Measurements from ENCODE around the gene WDFY1. TPM values are rescaled to one million over a fixed set of nuclear protein-coding genes. Genes with fewer than 3 reads are reported as not detected.

Gene WDFY1
- total RNA-seq, 1 donor from 2014 or later: 52.6 TPM

DNA sequence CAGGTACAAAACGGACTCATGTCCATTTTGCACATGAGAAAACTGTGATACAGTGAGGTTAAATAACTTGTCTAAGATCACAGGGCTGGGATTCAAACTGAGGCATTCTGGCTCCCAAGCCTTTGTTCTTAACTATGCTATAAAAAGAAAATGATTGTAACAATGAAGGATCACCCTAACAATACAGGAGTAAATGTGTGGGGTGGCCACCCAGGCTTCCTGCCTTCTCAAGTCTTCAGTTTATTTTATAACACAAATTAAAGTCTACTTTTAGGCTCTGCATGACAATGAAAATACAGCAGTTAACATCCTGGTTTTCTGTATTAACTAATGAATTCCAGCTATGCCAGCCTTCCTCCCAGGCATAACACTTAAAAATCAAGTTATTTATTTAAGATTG, 7.6 kb downstream of the WDFY1 start:
- peaks cover 91% of the 10 kb centered on the region for H3K79me2 ChIP-seq (ENCODE audit: insufficient read depth, low read length)
- DNase-seq (ENCODE audit: low read depth) (no peak), FAIRE-seq (no peak)
- no peaks in the 10 kb centered on the region for H3K9me3 ChIP-seq (ENCODE audit: insufficient read depth, low read depth, low read length)
- no peak overlapping the region for H3K9ac ChIP-seq (ENCODE audit: low read length)
- H3K27me3 ChIP-seq (ENCODE audit: insufficient read depth, low read length): no peaks in the 10 kb centered on the region
- peaks cover 33% of the 10 kb centered on the region for H3K4me1 ChIP-seq (ENCODE audit: insufficient read depth, low read length)
- no peaks in the 10 kb centered on the region for H3K9me3 Mint-ChIP-seq (ENCODE audit: unreplicated experiment)
- no peak overlapping the region for H3K27ac ChIP-seq (ENCODE audit: low read depth, low read length)
- H3K4me1 Mint-ChIP-seq (ENCODE audit: low read depth, unreplicated experiment): peaks cover 52% of the 10 kb centered on the region
- no peak overlapping the region for H3K4me3 ChIP-seq (ENCODE audit: insufficient read depth, low read depth, low read length)
- no peak overlapping the region for H3K27ac Mint-ChIP-seq (ENCODE audit: unreplicated experiment)
- TF ChIP-seq, protein P1, sequence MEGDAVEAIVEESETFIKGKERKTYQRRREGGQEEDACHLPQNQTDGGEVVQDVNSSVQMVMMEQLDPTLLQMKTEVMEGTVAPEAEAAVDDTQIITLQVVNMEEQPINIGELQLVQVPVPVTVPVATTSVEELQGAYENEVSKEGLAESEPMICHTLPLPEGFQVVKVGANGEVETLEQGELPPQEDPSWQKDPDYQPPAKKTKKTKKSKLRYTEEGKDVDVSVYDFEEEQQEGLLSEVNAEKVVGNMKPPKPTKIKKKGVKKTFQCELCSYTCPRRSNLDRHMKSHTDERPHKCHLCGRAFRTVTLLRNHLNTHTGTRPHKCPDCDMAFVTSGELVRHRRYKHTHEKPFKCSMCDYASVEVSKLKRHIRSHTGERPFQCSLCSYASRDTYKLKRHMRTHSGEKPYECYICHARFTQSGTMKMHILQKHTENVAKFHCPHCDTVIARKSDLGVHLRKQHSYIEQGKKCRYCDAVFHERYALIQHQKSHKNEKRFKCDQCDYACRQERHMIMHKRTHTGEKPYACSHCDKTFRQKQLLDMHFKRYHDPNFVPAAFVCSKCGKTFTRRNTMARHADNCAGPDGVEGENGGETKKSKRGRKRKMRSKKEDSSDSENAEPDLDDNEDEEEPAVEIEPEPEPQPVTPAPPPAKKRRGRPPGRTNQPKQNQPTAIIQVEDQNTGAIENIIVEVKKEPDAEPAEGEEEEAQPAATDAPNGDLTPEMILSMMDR (IDR thresholded peaks at IDR 0.05; ENCODE audit: insufficient read depth, low read depth, low read length): no peak
- TF ChIP-seq EZH2 (IDR thresholded peaks at IDR 0.05; ENCODE audit: insufficient read depth, low read length): no peak
- peak overlapping the region; percentile 46 for H3K4me2 ChIP-seq (ENCODE audit: low read length)
- peaks cover 8% of the 10 kb centered on the region for H3K36me3 Mint-ChIP-seq (ENCODE audit: low read depth, unreplicated experiment)
- no peak overlapping the region for H2AFZ ChIP-seq (ENCODE audit: low read depth, low read length)
- H3K27me3 Mint-ChIP-seq (ENCODE audit: low read depth, unreplicated experiment): no peaks in the 10 kb centered on the region
- no peaks in the 10 kb centered on the region for H3K36me3 ChIP-seq (ENCODE audit: insufficient read depth, low read length)
- H3K4me3 Mint-ChIP-seq (ENCODE audit: unreplicated experiment): no peak overlapping the region
- peaks cover 69% of the 10 kb centered on the region for H4K20me1 ChIP-seq (ENCODE audit: insufficient read depth, low read length)

DNA sequence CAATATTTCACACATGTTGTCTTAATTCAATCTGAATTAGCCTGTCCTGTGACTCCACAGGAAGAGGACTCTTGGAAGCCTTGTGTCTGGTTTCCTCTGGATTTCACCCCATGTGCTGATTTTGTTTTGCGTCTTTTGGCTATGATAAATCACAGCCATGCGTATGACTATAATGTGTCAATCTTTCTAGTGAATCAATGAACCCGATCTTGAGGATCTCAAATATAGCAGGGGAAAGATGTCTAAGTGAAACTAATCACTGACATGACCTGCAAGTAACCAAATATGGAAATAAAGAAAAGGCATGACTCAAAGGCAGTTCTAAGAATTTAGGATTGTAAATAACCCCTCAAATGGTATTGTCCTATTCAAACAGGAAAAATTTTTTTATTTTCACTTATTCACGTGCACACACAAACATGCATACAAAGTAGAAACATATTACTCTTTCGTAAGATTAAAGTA, 8.2 kb downstream of the WDFY1 start:
- Histone ChIP-seq H2AFZ (ENCODE audit: low read depth, low read length) (no peak overlapping the region), H3K36me3 (ENCODE audit: insufficient read depth, low read length) (no peaks in the 10 kb centered on the region), H3K4me1 (ENCODE audit: insufficient read depth, low read length) (peaks cover 33% of the 10 kb centered on the region), H3K27me3 (ENCODE audit: insufficient read depth, low read length) (no peaks in the 10 kb centered on the region), H3K4me3 (ENCODE audit: insufficient read depth, low read depth, low read length) (peak overlapping the region; percentile 18), H4K20me1 (ENCODE audit: insufficient read depth, low read length) (peaks cover 72% of the 10 kb centered on the region), H3K4me2 (ENCODE audit: low read length) (peak overlapping the region; percentile 46), H3K9ac (ENCODE audit: low read length) (no peak overlapping the region), H3K79me2 (ENCODE audit: insufficient read depth, low read length) (peaks cover 95% of the 10 kb centered on the region), H3K9me3 (ENCODE audit: insufficient read depth, low read depth, low read length) (no peaks in the 10 kb centered on the region), H3K27ac (ENCODE audit: low read depth, low read length) (peak overlapping the region; percentile 12)
- Mint-ChIP-seq H3K4me3 (ENCODE audit: unreplicated experiment) (no peak overlapping the region), H3K27me3 (ENCODE audit: low read depth, unreplicated experiment) (no peaks in the 10 kb centered on the region), H3K27ac (ENCODE audit: unreplicated experiment) (no peak overlapping the region), H3K9me3 (ENCODE audit: unreplicated experiment) (no peaks in the 10 kb centered on the region), H3K4me1 (ENCODE audit: low read depth, unreplicated experiment) (peaks cover 54% of the 10 kb centered on the region), H3K36me3 (ENCODE audit: low read depth, unreplicated experiment) (peaks cover 8% of the 10 kb centered on the region)
- no peak for TF ChIP-seq EZH2 (IDR thresholded peaks at IDR 0.05; ENCODE audit: insufficient read depth, low read length)
- TF ChIP-seq, protein P1 (IDR thresholded peaks at IDR 0.05; ENCODE audit: insufficient read depth, low read depth, low read length): no peak
- FAIRE-seq: no peak
- no peak for DNase-seq (ENCODE audit: low read depth)

DNA sequence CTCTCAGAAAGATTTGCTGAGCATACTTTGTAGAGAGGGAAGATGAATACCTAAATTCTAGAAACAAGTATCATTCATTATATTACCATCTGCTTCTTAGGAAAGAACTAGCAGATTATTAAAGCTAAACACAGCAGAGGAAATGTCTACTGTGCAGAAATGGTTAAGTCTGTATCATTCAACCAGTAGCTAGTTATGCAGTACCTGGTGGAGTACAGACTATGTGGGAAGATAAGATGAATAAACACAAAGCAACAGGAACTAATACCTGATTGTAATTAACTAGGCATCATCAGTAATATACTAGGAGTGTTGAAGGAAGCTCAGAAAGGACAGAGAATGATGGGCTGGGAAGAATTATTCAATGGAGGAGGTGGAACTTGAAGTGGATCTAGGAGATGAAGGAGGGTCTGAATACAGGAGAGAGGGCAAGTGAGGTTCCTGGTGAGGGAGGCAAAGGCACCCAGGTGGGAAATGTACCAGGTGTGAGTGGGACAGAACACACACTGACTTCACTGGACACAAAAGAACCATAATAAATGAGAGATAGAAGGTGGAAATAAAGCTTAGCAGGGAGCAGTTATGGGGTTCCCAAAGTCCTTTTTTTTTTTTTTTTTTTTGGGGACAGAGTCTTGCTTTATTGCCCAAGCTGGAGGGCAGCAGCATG, 9.5 kb downstream of the WDFY1 start:
- DNase-seq (ENCODE audit: low read depth) (no peak), FAIRE-seq (no peak)
- peaks cover 8% of the 10 kb centered on the region for H3K36me3 Mint-ChIP-seq (ENCODE audit: low read depth, unreplicated experiment)
- no peaks in the 10 kb centered on the region for H3K27me3 ChIP-seq (ENCODE audit: insufficient read depth, low read length)
- H3K9me3 Mint-ChIP-seq (ENCODE audit: unreplicated experiment): no peaks in the 10 kb centered on the region
- H3K79me2 ChIP-seq (ENCODE audit: insufficient read depth, low read length): peaks cover 95% of the 10 kb centered on the region
- H3K9me3 ChIP-seq (ENCODE audit: insufficient read depth, low read depth, low read length): no peaks in the 10 kb centered on the region
- peaks cover 71% of the 10 kb centered on the region for H4K20me1 ChIP-seq (ENCODE audit: insufficient read depth, low read length)
- no peak overlapping the region for H3K9ac ChIP-seq (ENCODE audit: low read length)
- peaks cover 24% of the 10 kb centered on the region for H3K4me1 ChIP-seq (ENCODE audit: insufficient read depth, low read length)
- no peak overlapping the region for H3K27ac ChIP-seq (ENCODE audit: low read depth, low read length)
- H3K36me3 ChIP-seq (ENCODE audit: insufficient read depth, low read length): no peaks in the 10 kb centered on the region
- no peak overlapping the region for H3K4me3 Mint-ChIP-seq (ENCODE audit: unreplicated experiment)
- no peak overlapping the region for H3K27ac Mint-ChIP-seq (ENCODE audit: unreplicated experiment)
- TF ChIP-seq, protein P1 (IDR thresholded peaks at IDR 0.05; ENCODE audit: insufficient read depth, low read depth, low read length): no peak
- no peak for TF ChIP-seq EZH2 (IDR thresholded peaks at IDR 0.05; ENCODE audit: insufficient read depth, low read length)
- no peaks in the 10 kb centered on the region for H3K27me3 Mint-ChIP-seq (ENCODE audit: low read depth, unreplicated experiment)
- H3K4me1 Mint-ChIP-seq (ENCODE audit: low read depth, unreplicated experiment): peaks cover 50% of the 10 kb centered on the region
- no peak overlapping the region for H2AFZ ChIP-seq (ENCODE audit: low read depth, low read length)
- no peak overlapping the region for H3K4me3 ChIP-seq (ENCODE audit: insufficient read depth, low read depth, low read length)
- no peak overlapping the region for H3K4me2 ChIP-seq (ENCODE audit: low read length)

All from astrocyte (in vitro differentiated cells and primary cell).